ENCODE measurements around the gene CXCR6. TPM values are rescaled to one million over a fixed set of nuclear protein-coding genes. Genes with fewer than 3 reads are reported as not detected.

The CXCR6 gene
- total RNA-seq, 8 experiments from 2014 or later = 0.16 to 5.3 (median 0.84) TPM

DNA sequence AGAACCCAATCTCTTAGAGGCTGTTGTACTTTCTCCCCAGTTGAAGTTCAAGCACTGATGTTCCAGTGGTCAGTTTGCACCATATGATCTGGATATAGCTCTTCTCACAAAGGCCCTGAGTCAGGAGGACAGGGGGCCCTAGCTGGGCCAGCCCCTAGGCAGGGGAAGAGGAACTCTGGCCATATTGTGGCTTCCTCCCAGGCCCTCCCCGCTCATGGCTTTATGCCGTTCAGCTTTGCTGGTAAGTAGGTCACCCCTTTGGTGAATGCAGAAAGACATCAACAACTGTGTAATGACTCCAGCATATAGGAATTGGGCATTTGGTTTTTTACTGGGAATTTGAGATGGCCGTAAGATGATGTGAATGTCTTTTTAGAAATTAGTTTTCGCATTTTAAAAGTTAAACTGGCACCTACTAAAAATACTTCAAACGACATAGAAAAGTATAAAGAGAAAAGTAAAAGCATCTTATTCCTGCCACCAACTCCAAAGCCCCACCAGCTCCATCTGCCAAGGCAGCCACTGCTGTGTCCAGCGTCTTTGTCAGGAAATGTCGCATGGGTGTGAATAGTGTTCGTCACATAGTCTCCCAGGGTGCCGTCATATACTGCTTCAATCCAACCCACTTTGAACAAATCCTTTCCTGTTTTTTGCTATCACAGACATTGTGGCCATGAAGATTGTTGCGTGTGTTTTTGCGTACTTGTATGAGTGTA, 31.6 kb upstream of the CXCR6 start:
- ATAC-seq (replicated peaks in 6 of 8) = no peak
- Histone ChIP-seq H3K4me3 (no peak overlapping the region), H3K27ac (no peak overlapping the region), H3K4me1 (replicated peaks in 1 of 2) (peaks cover 16 to 18% of the 10 kb centered on the region in 2 donors)
- in situ Hi-C loops (cut with MboI; ENCODE audit: low pct_unique_long_range_greater_than_20kb in 2 of 9, low sequenced_read_pairs in 9 of 9, unreplicated experiment in 9 of 9) = loop anchor here in 2 of 9 experiments (25.0 kb wide), 1 partner anchor 149 kb away; no protein-coding TSS in a partner anchor
- WGBS, 10 experiments = 80 to 100% (median 91%) methylated on average over 2 to 11 of the region's 11 CpGs

DNA sequence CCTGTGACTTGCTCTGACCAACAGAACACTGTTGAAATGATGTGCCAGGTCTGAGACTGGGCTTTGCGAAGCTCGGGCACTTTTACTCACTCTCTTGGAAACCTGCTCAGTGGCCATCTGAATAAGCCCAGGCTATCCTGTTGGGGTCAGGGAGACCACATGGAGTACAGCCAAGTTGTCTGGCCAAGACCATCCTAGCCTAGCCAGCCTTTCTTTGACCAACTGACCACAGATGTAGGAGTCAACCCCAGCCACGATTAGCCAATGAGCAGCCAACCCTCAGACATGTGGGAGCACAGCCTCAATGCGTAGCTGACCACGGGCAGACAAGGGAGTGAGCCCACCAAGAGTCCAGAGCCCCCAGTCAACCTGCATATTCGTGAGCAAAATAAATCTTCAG, 30.8 kb upstream of the CXCR6 start:
- WGBS, 10 experiments = 26 to 86% (median 75%) methylated on average over 1 to 6 of the region's 6 CpGs; no CpG with 5 or more reads in 2 of the 10 experiments
- peaks cover 16 to 18% of the 10 kb centered on the region in 2 donors for H3K4me1 ChIP-seq (replicated peaks in 1 of 2)
- in situ Hi-C loops (cut with MboI; ENCODE audit: low pct_unique_long_range_greater_than_20kb in 2 of 9, low sequenced_read_pairs in 9 of 9, unreplicated experiment in 9 of 9) = loop anchor here in 2 of 9 experiments (25.0 kb wide), 1 partner anchor 150 kb away; no protein-coding TSS in a partner anchor
- H3K27ac ChIP-seq = no peak overlapping the region
- no peak overlapping the region for H3K4me3 ChIP-seq
- no peak for ATAC-seq (replicated peaks in 6 of 8)

DNA sequence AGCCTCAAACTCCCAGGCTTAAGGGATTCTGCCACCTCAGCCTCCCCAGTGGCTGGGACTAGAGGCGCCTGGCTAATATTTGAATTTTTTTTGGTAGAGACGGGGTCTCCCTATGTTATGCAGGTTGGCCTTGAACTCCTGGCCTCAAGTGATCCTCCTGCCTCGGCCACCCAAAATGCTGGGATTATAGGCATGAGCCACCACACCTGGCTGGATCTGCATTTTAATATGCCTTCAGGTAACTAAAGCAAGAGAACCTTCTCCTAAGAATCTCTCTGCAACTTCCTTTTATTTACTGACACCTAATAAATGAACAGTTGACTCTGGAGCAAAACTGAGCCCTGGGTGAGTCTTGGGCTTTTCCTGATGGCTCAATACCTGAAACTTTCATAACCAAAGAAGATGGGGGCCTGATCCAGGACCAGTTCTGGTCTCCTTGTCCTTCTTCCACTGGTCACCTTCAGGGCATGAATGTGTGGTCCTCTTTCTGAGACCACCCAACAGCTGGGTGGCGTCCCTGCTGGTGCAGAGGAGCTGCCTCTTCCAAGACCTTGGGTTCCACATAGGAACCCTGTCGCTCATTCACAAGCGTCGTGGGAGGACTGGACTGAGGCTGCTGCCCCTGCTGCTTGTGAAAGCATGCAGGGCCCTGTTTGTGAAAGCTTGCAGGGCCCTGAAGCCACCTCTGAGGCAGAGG, 28.8 kb upstream of the CXCR6 start:
- WGBS, 10 experiments = 0 to 100% (median 78%) methylated on average over 1 to 4 of the region's 7 CpGs; no CpG with 5 or more reads in 2 of the 10 experiments
- in situ Hi-C loops (cut with MboI; ENCODE audit: low pct_unique_long_range_greater_than_20kb in 2 of 9, low sequenced_read_pairs in 9 of 9, unreplicated experiment in 9 of 9) = loop anchor here in 2 of 9 experiments (25.0 kb wide), 1 partner anchor 152 kb away; no protein-coding TSS in a partner anchor
- H3K27ac ChIP-seq = no peak overlapping the region
- peak in 3 of 8 experiments; percentile 21 to 47 (median 25) for ATAC-seq (replicated peaks in 6 of 8)
- H3K4me3 ChIP-seq = no peak overlapping the region
- peaks cover 16 to 18% of the 10 kb centered on the region in 2 donors for H3K4me1 ChIP-seq (replicated peaks in 1 of 2)

DNA sequence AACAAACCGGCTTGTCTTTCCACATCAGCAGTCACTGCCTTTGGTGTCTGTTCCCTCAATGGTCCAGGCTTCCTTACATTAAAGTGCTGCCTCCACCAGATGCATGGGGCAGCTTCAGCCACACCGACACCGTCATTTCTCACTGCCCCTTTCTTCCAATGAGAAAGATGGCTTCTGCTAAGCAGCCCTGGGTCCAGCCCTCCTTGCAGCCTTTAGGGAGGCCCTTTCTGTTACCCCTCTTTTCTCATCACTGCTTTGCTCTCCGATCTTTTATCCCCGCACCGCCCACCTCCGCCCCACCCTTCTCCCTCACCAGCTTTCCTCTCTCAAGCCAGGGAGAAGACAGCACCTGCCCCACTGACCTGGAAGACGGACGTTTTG, 28.2 kb upstream of the CXCR6 start:
- 33 to 92% (median 60%) methylated on average over 1 to 6 of the region's 9 CpGs; no CpG with 5 or more reads in 6 of the 10 experiments for WGBS, 10 experiments
- peak in 4 of 8 experiments; percentile 34 to 56 (median 50) for ATAC-seq (replicated peaks in 6 of 8)
- peaks cover 16 to 18% of the 10 kb centered on the region in 2 donors for H3K4me1 ChIP-seq (replicated peaks in 1 of 2)
- H3K4me3 ChIP-seq = no peak overlapping the region
- H3K27ac ChIP-seq = no peak overlapping the region
- in situ Hi-C loops (cut with MboI; ENCODE audit: low pct_unique_long_range_greater_than_20kb in 2 of 9, low sequenced_read_pairs in 9 of 9, unreplicated experiment in 9 of 9) = loop anchor here in 2 of 9 experiments (25.0 kb wide), 1 partner anchor 153 kb away; no protein-coding TSS in a partner anchor

DNA sequence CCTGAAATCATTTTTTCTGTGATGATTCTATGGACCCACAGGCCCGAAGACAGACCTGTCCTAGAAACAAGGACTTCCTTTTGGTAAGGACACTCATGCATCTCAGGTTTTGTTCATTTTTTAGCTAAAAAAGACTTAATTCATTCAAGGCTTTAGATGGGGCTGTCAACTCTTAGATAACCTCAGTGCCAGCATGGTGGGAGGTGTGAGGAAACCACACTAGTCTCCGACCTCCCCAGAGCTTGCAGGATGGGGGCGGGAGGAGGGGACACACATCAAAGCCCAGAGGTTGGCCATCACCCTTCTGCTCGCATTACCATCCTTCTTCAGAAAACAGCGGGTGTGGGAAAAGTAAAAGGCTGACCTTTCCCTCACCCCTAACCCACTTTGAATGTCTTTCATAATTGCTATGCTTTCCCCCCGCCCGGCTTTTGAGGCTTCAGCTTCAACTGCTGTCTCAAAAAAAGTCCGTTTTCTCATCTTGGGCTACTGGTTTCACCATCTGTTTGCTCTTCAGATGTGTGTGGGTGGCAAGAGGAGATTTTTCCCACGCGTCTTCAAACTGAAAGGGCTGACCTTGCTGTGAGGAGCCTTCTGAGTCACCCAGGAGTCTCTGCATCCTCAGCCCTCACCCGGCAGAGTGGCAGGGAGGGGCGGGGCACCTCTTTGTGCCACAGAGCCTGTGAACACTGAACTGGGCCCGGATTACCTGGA, 27.6 kb upstream of the CXCR6 start:
- Histone ChIP-seq H3K27ac (no peak overlapping the region), H3K4me3 (no peak overlapping the region), H3K4me1 (replicated peaks in 1 of 2) (peaks cover 16 to 18% of the 10 kb centered on the region in 2 donors)
- in situ Hi-C loops (cut with MboI; ENCODE audit: low pct_unique_long_range_greater_than_20kb in 2 of 9, low sequenced_read_pairs in 9 of 9, unreplicated experiment in 9 of 9) = loop anchor here in 2 of 9 experiments (25.0 kb wide), 1 partner anchor 153 kb away; no protein-coding TSS in a partner anchor
- peak; percentile 65 to 91 (median 74) for ATAC-seq (replicated peaks in 6 of 8)
- WGBS, 10 experiments = 0 to 41% (median 20%) methylated on average over 2 to 8 of the region's 13 CpGs; no CpG with 5 or more reads in 5 of the 10 experiments

DNA sequence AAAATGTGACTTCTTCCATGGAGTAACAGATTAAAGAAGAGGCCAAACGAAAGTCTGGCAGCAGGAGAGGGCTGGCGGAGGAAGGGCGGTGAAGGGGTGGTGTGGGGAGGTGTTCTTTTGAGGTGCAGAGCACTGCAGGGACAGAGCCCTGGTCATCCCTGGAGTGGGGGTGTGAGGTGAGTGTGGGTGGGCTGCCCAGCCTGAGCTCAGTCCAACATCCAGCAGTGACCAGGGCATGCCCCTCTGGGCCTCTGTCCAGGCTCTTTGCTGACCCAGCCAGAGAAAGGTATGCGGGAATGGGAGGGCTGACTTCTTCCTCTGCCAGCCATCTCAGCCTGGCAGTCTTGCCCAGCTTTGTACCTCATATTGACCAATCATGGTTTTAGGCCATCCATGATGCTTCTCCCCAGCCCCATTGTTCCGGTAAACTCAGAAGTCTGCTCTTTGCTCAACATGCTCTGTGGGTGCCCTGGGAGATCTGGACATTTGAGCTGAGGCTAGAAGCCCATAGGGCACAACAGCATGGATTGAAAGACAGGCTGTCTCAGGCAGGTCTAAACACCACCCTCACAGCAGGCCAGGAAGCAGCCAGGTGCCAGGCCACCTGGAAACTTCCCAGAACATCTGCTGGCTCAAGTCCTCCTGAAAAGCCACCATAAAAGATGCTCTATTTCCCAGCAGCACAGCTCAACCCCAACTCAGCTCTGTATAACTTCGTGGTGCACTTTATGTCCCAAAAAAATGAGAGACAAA, 25.9 kb upstream of the CXCR6 start:
- in situ Hi-C loops (cut with MboI; ENCODE audit: low pct_unique_long_range_greater_than_20kb in 2 of 9, low sequenced_read_pairs in 9 of 9, unreplicated experiment in 9 of 9) = loop anchor here in 2 of 9 experiments (25.0 kb wide), 1 partner anchor 155 kb away; no protein-coding TSS in a partner anchor
- H3K27ac ChIP-seq = no peak overlapping the region
- ATAC-seq (replicated peaks in 6 of 8) = no peak
- no peak overlapping the region for H3K4me3 ChIP-seq
- WGBS, 10 experiments = 33 to 100% (median 75%) methylated on average over 1 to 5 of the region's 6 CpGs; no CpG with 5 or more reads in 2 of the 10 experiments
- H3K4me1 ChIP-seq (replicated peaks in 1 of 2) = peaks cover 16 to 18% of the 10 kb centered on the region in 2 donors

DNA sequence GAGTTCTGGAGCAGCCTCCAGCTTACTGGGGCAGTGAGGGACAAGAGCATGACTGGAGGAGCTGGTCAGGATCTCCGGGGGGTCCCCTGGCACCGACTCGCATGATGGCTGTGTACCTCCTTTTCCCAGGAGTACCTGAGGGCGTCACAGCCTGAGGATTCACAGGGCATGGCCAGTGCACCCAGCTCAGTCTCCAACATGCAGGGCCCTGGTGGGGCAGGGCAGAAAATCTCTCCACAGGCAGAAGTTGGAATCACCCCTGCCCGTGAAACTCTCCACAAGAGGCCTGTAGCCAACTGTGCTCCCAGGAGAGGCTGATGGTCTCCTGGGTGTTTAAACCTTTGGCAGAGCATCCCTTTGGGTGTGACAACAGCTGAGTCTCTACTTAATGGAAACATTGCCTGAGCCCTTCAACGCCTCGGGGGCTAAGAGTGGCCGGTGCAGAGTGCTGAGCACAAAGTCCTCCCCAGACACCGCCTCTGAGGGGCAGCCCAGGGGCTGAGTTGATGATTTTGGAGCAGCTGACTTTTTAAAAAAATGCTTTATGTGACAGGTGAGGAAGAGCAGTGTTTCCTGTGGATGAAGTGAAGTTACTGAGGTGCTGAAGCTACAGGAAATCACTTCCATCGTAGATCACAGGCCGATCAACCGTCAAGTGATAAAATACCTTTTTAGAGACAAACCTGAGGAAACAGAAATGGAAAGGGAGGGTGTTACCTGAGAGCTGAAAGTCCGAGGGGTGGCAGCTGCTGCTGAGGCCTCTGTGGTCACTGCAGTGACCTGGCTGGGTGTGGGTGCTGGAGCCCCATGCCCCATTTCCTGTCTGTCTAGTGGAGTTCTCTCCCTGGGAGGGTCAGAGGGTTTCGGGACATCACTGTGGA, 21.9 kb upstream of the CXCR6 start:
- ATAC-seq (replicated peaks in 6 of 8) = no peak
- Histone ChIP-seq H3K4me1 (replicated peaks in 1 of 2) (no peaks in the 10 kb centered on the region), H3K27ac (no peak overlapping the region), H3K4me3 (no peak overlapping the region)
- 40 to 100% (median 92%) methylated on average over 1 to 9 of the region's 14 CpGs; no CpG with 5 or more reads in 1 of the 10 experiments for WGBS, 10 experiments
- in situ Hi-C loops (cut with MboI; ENCODE audit: low pct_unique_long_range_greater_than_20kb in 2 of 9, low sequenced_read_pairs in 9 of 9, unreplicated experiment in 9 of 9) = loop anchor here in 3 of 9 experiments (10.0 to 25.0 kb wide), 2 partner anchors 157 to 159 kb away; no protein-coding TSS in a partner anchor

DNA sequence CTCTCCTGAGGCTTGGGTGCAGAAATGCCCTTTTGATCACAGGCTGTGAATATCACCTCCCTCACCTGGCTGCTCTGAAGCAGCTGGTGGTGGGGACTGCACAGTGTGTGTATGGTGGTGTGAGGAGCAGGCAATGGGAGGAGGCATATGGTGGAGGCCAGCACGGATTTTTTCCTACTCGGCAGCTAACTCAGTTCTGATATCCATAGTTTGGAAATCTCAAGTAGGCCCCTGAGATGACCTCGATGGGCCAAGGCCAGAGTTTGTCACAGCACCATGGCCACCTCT, 21.3 kb upstream of the CXCR6 start:
- no peak overlapping the region for H3K4me3 ChIP-seq
- ATAC-seq (replicated peaks in 6 of 8) = no peak
- in situ Hi-C loops (cut with MboI; ENCODE audit: low pct_unique_long_range_greater_than_20kb in 2 of 9, low sequenced_read_pairs in 9 of 9, unreplicated experiment in 9 of 9) = loop anchor here in 3 of 9 experiments (10.0 to 25.0 kb wide), 2 partner anchors 157 to 160 kb away; no protein-coding TSS in a partner anchor
- WGBS, 10 experiments = 18 to 100% (median 83%) methylated on average over 1 to 2 of the region's 3 CpGs; no CpG with 5 or more reads in 7 of the 10 experiments
- no peak overlapping the region for H3K27ac ChIP-seq
- no peaks in the 10 kb centered on the region for H3K4me1 ChIP-seq (replicated peaks in 1 of 2)

DNA sequence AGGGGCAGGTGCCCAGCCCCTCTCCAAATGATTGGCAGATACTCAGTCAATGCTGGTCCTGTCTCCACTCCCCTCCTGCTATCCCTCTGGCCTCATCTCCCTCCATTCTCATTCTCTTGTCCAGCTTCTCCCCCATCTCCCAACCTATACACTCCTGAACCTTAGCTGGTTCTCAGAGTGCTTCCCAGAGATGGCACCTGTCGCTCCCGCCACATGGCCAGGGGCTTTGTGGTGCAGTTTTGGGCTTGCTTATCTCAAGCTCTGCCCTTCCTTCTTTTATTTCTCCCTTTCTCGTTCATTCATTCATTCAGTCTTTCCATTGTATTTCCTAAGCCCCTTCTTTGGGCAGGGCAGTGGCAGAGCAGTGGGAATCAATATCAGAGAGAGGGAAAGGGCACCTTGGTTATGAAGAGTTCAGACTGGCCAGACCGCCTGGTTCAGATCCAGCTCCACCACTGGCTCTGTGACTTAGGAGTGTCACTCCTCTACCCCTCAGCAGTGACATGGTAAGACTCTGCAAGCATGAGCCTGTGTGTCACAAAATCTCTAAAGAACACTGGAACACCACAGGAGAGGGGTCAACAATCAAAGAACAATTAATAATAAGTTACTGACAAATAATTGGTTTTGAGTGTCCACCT, 20.2 kb upstream of the CXCR6 start:
- H3K27ac ChIP-seq = no peak overlapping the region
- in situ Hi-C loops (cut with MboI; ENCODE audit: low pct_unique_long_range_greater_than_20kb in 2 of 9, low sequenced_read_pairs in 9 of 9, unreplicated experiment in 9 of 9) = loop anchor here in 3 of 9 experiments (10.0 to 25.0 kb wide), 2 partner anchors 158 to 161 kb away; no protein-coding TSS in a partner anchor
- no peaks in the 10 kb centered on the region for H3K4me1 ChIP-seq (replicated peaks in 1 of 2)
- ATAC-seq (replicated peaks in 6 of 8) = no peak
- no peak overlapping the region for H3K4me3 ChIP-seq
- WGBS, 10 experiments = 80 to 100% (median 100%) methylated on average over 1 to 3 of the region's 4 CpGs; no CpG with 5 or more reads in 1 of the 10 experiments

DNA sequence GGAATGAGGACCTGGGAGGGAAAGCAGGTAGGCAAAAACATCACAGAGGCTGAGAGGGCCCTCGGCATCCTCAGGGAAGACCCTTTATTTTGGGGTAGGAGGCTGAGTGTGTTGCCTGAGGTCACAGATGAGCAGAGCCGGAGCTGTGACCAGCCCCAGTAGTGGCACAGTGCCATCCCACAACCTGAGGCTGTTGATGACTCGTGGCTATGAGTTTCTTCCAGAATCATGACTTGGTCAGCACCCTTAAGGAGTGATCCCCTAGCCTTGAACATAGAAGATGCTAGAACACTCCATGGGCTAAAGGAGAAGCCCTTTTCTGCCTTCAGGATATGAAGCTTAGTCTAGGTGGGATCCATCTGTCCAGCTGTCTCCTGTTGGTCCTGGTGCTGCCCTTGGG, 19.5 kb upstream of the CXCR6 start:
- 50 to 100% (median 92%) methylated on average over 1 to 3 of the region's 3 CpGs; no CpG with 5 or more reads in 4 of the 10 experiments for WGBS, 10 experiments
- Histone ChIP-seq H3K4me1 (replicated peaks in 1 of 2) (no peaks in the 10 kb centered on the region), H3K27ac (no peak overlapping the region), H3K4me3 (no peak overlapping the region)
- no peak for ATAC-seq (replicated peaks in 6 of 8)
- in situ Hi-C loops (cut with MboI; ENCODE audit: low pct_unique_long_range_greater_than_20kb in 2 of 9, low sequenced_read_pairs in 9 of 9, unreplicated experiment in 9 of 9) = loop anchor here in 3 of 9 experiments (10.0 to 25.0 kb wide), 2 partner anchors 159 to 161 kb away; no protein-coding TSS in a partner anchor

DNA sequence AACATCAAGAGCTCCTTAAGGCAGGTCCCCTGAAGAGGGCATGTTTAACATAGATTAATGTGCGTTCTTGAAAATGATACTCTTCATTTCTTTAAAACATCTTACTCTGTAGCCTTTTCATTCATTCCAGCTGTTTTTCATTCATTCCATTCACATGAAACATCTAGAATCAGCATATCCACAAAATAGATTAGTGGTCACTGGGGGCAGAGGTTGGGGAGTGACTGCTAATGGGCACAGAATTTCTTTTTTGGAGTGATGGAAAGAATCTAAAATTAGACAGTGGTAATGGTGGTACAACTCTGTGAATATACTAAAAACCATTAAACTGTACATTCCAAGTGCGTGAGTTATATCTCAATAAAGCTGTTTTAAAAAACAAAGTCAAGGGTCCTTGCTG, 15.4 kb upstream of the CXCR6 start:
- Histone ChIP-seq H3K4me1 (replicated peaks in 1 of 2) (no peaks in the 10 kb centered on the region), H3K27ac (no peak overlapping the region), H3K4me3 (no peak overlapping the region)
- in situ Hi-C loops (cut with MboI; ENCODE audit: low pct_unique_long_range_greater_than_20kb in 2 of 9, low sequenced_read_pairs in 9 of 9, unreplicated experiment in 9 of 9) = loop anchor here in 4 of 9 experiments (10.0 to 25.0 kb wide), 7 partner anchors 159 to 891 kb away; partner anchors contain the start of genes CCR1 (in 1 of the 4), CCR2 (in 1 of the 4), CCR5 (in 1 of the 4) and CLEC3B (in 1 of the 4)
- ATAC-seq (replicated peaks in 6 of 8) = no peak
- 75 to 100% (median 100%) methylated on average over 1 to 2 of the region's 2 CpGs; no CpG with 5 or more reads in 2 of the 10 experiments for WGBS, 10 experiments

Measured in motor neuron (in vitro differentiated cells).